Ectodermal cell (in vitro differentiated cells): Measurements from ENCODE around the gene TTC39A.
"Not testable (repeated sequence)": the region's sequence is repeated elsewhere in the genome, so short reads cannot be mapped to it uniquely, and the experiment has no call there.

Experiments used
- H3K27ac ChIP-seq: 2 replicates; pipeline ENCODE4 v1.7.0; 2013; ENCODE audit warnings: mild to moderate bottlenecking, low read depth, low read length; ENCODE audit not compliant: insufficient read depth, poor library complexity, severe bottlenecking
- H3K27me3 ChIP-seq: 2 replicates; pipeline ENCODE4 v1.7.0; 2013; ENCODE audit warnings: mild to moderate bottlenecking, low read length; ENCODE audit not compliant: insufficient read depth, control insufficient read depth, poor library complexity, severe bottlenecking
- H3K36me3 ChIP-seq: one replicate; pipeline ENCODE4 v1.7.0; 2013; ENCODE audit warnings: low read length; ENCODE audit not compliant: control insufficient read depth, insufficient read depth
- H3K4me1 ChIP-seq: one replicate; pipeline ENCODE4 v1.7.0; 2013; ENCODE audit warnings: low read length; ENCODE audit not compliant: control insufficient read depth, insufficient read depth
- H3K4me3 ChIP-seq: 2 replicates; pipeline ENCODE4 v1.7.0; 2013; ENCODE audit warnings: low read depth, low read length, control low read depth; ENCODE audit not compliant: insufficient read depth
- H3K9me3 ChIP-seq: 2 replicates; pipeline ENCODE4 v1.7.0; 2013; ENCODE audit warnings: mild to moderate bottlenecking, low read length, moderate library complexity; ENCODE audit not compliant: control insufficient read depth
- WGBS, 2 experiments: methylation state at CpG; one replicate each; pipeline ENCODE4 v1.1.7; 2013; ENCODE audit warnings: missing lambda C conversion rate in 2 of 2; 5-methylcytosine and 5-hydroxymethylcytosine counted together

TTC39A gene

DNA sequence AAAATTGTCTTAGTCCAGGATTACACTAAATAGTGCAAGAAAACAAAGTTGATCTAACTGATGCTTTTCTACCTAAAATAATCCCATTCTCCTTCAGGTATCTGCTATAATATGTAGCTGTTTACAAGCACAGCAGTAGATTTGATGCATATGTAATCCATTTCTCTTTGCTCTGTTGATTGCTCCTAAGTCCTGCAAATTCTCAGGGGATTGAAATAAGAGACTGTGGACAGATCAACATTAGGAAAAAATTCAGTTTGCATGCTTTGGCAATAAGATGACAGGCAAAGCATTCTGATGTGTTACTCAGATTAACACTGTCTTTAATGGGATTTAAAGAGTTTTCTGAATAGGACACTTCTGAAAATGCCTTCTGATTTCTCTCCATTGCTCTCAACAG is 59.6 kb downstream of the TTC39A start:
- H3K27ac ChIP-seq = no peak overlapping the region
- H3K36me3 ChIP-seq = no peaks in the 10 kb centered on the region
- H3K27me3 ChIP-seq = no peaks in the 10 kb centered on the region
- H3K4me1 ChIP-seq = no peaks in the 10 kb centered on the region
- H3K4me3 ChIP-seq = no peak overlapping the region
- no peaks in the 10 kb centered on the region for H3K9me3 ChIP-seq

- H3K9me3 ChIP-seq = no peaks in the 10 kb centered on the region
- 87 to 94% methylated on average over 1 of the region's 2 CpGs for WGBS, 2 experiments
- H3K27ac ChIP-seq = no peak overlapping the region
- H3K4me1 ChIP-seq = no peaks in the 10 kb centered on the region
- H3K27me3 ChIP-seq = no peaks in the 10 kb centered on the region
- no peaks in the 10 kb centered on the region for H3K36me3 ChIP-seq
- no peak overlapping the region for H3K4me3 ChIP-seq
Observed at GRCh38 chr1:51268634-51269033, 61.7 kb downstream of the TTC39A start.

GRCh38 chr1:51266791-51267190 is 63.6 kb downstream of the TTC39A start:
- Histone ChIP-seq H3K27ac (no peak overlapping the region), H3K36me3 (no peaks in the 10 kb centered on the region), H3K4me1 (no peaks in the 10 kb centered on the region), H3K4me3 (no peak overlapping the region), H3K27me3 (no peaks in the 10 kb centered on the region), H3K9me3 (no peaks in the 10 kb centered on the region)
- 97% methylated on average over 4 of the region's 4 CpGs for WGBS, 2 experiments

- H3K4me3 ChIP-seq = no peak overlapping the region
- H3K27me3 ChIP-seq = no peaks in the 10 kb centered on the region
- H3K9me3 ChIP-seq = no peaks in the 10 kb centered on the region
- H3K27ac ChIP-seq = no peak overlapping the region
- 89 to 91% methylated on average over 2 of the region's 2 CpGs for WGBS, 2 experiments
- no peaks in the 10 kb centered on the region for H3K36me3 ChIP-seq
- no peaks in the 10 kb centered on the region for H3K4me1 ChIP-seq
Observed at GRCh38 chr1:51266181-51266580, 64.2 kb downstream of the TTC39A start.

DNA sequence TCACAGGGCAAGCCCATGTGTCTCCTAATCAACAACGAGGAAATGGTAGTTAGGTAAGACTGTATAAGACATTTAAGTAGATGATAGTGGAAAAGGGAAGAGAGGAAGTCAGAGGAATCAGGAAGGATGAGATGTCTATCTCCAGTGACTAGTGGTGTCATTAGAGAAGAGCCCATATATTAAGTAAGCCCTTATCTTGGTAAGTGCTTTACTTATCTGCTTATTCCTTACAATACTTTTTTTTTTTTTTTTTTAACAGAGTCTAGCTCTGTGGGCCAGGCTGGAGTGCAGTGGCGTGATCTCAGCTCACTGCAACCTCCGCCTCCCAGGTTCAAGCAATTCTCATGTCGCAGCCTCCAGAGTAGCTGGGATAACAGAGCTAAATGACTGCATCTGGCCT is 64.7 kb downstream of the TTC39A start:
- 96 to 99% methylated on average over 4 of the region's 4 CpGs for WGBS, 2 experiments
- Histone ChIP-seq H3K4me3 (no peak overlapping the region), H3K27ac (no peak overlapping the region), H3K27me3 (no peaks in the 10 kb centered on the region), H3K9me3 (no peaks in the 10 kb centered on the region), H3K36me3 (no peaks in the 10 kb centered on the region), H3K4me1 (no peaks in the 10 kb centered on the region)

DNA sequence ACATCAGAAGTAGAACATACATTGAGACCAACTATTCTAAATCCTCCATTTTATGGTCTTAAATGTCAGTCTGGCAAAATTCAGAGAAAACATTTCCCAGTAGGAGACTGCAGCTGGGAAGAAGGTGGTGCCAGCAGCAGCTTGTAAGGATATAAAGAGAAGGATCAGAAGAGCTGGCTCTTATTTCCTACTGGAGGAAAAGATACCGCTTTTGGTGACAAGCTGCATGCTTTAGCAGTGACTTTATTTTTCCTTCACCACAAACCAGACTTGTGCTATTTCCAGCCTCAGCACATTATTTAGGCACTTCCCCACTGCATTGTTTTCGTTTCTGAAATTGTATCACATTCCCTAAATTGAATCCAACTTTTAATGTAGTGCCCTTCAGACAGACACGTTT is 65.9 kb downstream of the TTC39A start:
- peaks cover 3% of the 10 kb centered on the region for H3K4me1 ChIP-seq
- H3K36me3 ChIP-seq = no peaks in the 10 kb centered on the region
- H3K27me3 ChIP-seq = no peaks in the 10 kb centered on the region
- no peak overlapping the region for H3K4me3 ChIP-seq
- no peaks in the 10 kb centered on the region for H3K9me3 ChIP-seq
- 85 to 87% methylated on average over 3 of the region's 3 CpGs for WGBS, 2 experiments
- H3K27ac ChIP-seq = no peak overlapping the region

DNA sequence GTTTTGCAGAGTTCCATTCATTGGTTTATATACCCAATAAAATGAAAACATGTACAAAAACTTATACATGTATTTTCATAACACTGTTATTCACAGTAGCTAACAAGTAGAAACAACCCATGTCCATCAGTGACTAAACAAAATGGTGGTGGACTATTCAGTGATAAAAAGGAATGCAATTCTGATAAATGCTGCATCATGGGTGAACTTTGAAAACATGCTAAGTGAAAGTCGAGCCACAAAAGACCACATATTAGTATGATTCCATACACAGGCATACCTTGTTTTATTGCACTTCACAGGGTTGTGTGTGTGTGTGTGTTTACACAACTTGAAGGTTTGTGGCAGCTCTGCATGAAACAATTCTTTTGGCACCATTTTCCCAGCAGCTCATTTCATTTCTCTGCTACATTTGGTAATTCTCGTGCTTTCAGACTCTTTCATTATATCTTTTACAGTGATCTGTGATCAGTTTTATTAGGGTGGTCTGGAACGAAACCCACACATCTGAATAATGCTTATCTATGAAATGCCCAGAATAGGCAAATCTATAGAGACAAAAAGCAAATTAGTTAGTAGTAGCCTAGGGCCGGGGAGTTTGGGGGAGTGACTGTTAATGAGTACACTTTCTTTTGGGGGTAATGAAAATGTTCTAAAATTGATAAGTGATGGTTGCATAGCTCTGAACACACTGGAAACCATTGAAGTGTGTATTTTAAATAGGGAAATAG is 67.0 kb downstream of the TTC39A start:
- Histone ChIP-seq H3K4me1 (peaks cover 3% of the 10 kb centered on the region), H3K9me3 (no peaks in the 10 kb centered on the region), H3K27ac (no peak overlapping the region), H3K36me3 (no peaks in the 10 kb centered on the region), H3K4me3 (no peak overlapping the region), H3K27me3 (no peaks in the 10 kb centered on the region)
- WGBS, 2 experiments = 88 to 93% methylated on average over 3 to 4 of the region's 4 CpGs

- 80 to 91% methylated on average over 3 of the region's 3 CpGs for WGBS, 2 experiments
- no peaks in the 10 kb centered on the region for H3K9me3 ChIP-seq
- no peaks in the 10 kb centered on the region for H3K27me3 ChIP-seq
- no peak overlapping the region for H3K27ac ChIP-seq
- peaks cover under 1% of the 10 kb centered on the region for H3K4me1 ChIP-seq
- no peaks in the 10 kb centered on the region for H3K36me3 ChIP-seq
- H3K4me3 ChIP-seq = no peak overlapping the region
Observed at GRCh38 chr1:51255331-51255730, 75.0 kb downstream of the TTC39A start.

GRCh38 chr1:51253691-51254090 is 76.7 kb downstream of the TTC39A start:
- Histone ChIP-seq H3K27ac (no peak overlapping the region), H3K27me3 (no peaks in the 10 kb centered on the region), H3K4me3 (no peak overlapping the region), H3K4me1 (no peaks in the 10 kb centered on the region), H3K9me3 (no peaks in the 10 kb centered on the region), H3K36me3 (no peaks in the 10 kb centered on the region)
- 94% methylated on average over 4 to 5 of the region's 5 CpGs for WGBS, 2 experiments

- WGBS, 2 experiments = 88 to 98% methylated on average over 6 of the region's 6 CpGs
- H3K36me3 ChIP-seq = no peaks in the 10 kb centered on the region
- H3K4me1 ChIP-seq = no peaks in the 10 kb centered on the region
- no peak overlapping the region for H3K4me3 ChIP-seq
- no peaks in the 10 kb centered on the region for H3K27me3 ChIP-seq
- H3K27ac ChIP-seq = no peak overlapping the region
- H3K9me3 ChIP-seq = no peaks in the 10 kb centered on the region
Observed at GRCh38 chr1:51252366-51252765, 78.0 kb downstream of the TTC39A start.

DNA sequence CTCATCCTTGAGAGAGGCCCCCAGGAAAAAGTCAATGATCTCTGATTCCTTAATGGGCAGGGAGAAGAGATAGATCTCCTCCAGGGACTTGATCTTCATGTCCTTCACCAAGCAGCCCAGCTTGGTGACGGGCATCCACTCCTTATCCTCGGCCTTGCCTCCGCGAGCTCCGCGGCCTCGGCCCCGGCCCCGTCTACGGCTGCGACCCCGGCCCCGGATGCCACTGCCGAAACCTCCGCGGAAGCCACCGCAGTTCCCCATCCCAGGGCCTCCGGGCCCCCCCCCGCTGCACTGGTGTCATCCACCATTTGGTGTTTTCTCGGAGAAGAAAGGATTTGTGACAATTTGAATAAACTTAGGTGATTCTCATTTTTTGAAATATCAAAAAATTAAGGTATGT is 79.2 kb downstream of the TTC39A start:
- H3K4me3 ChIP-seq, H3K9me3 ChIP-seq, H3K27me3 ChIP-seq, H3K27ac ChIP-seq, H3K36me3 ChIP-seq, H3K4me1 ChIP-seq: not testable (repeated sequence)
- WGBS, 2 experiments = 93 to 98% methylated on average over 20 of the region's 20 CpGs
